Activated T-helper 1 cell treated with Interleukin-2 at 50 U/mL for 16 hours (primary cell): ENCODE results near the gene MDN1.
"Not testable (repeated sequence)": the region's sequence is repeated elsewhere in the genome, so short reads cannot be mapped to it uniquely, and the experiment has no call there.

ENCODE experiments used
- DNase-seq: peaks from one replicate; pipeline ENCODE4 v3.0.0-alpha.2; 2020; ENCODE audit warnings: low read depth

MDN1 gene

GRCh38 chr6:89644864-89645263 is 174.7 kb downstream of the MDN1 start:
- DNase-seq = no peak

GRCh38 chr6:89643406-89643805 is 176.2 kb downstream of the MDN1 start:
- no peak for DNase-seq

- DNase-seq = no peak
Observed at GRCh38 chr6:89642956-89643355, 176.6 kb downstream of the MDN1 start.

DNA sequence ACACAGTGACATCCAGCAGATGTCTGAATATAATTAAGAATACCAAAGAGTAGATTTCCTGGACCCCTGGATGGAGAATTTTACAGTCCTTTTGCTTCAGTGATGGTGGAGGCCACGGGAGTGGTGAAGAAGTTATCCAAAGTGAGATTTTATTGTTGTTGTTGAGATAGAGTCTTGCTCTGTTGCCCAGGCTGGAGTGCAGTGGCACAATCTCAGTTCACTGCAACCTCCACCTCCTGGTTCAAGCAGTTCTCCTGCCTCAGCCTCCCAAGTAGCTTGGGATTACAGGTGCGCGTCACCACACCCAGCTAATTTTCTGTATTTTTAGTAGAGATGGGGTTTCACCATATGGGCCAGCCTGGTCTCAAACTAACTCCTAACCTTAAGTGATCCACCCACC is 178.0 kb downstream of the MDN1 start:
- DNase-seq = not testable (repeated sequence)

DNA sequence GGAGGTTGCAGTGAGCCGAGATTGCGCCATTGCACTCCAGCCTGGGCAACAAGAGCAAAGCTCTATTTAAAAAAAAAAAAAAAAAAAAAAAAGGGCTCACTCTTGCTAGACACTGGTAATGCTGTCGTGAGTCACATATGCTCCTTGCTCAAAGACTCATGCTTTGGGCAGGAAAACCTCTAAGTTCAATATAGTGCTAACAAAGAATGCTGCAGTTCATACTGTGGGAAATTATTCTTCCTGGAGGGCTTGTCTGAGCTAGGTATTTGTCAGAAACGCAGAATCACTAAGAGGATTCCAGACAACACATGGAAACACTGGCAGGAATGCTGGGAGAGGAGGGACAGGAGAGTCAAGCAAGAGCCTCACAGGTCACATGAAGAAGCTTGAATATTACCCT is 178.8 kb downstream of the MDN1 start:
- no peak for DNase-seq

DNA sequence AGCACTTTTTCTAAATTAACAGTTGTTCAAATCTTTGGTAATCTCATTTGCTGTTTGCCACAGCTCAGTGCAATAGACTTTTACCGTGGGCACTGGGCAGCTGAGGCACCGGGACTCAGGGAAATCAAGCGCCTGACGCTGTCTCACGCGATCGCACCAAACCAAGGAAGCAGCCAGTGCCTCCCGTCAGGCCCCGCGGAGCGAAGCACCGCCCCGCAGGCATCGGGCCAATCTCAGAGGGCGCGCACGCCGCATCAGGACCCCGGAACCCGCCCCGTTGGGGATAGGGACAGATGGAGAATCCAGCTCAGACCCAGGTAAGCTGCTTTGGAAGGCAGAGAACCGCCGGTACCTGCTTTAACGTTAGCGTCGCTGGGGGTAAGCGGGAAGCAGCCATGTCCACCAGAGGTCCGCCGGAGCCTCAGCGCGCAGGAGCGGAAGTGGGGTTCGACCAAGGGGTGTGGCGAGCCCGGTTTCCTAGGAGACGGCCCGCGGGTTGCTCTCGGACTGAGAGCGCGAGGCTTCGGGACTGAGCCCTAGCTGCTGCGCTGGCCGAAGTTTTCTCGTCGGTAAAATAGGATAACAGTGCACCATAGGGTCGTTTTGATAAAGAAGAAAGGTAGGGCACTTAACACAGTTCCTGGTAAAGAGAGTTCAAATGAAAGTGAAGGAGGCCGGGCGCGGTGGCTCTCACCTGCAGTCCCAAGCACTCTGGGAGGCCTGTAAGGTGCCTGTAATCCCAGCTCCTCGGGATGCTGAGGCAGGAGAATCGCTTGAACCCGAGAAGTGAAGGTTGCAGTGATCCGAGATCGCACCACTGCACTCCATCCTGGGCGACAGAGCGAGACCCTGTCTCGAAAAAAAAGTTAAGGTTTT is 181.0 kb downstream of the MDN1 start, which contains the start of gene LYRM2:
Gene LYRM2 (minus strand): TSS at position 428 of the 876 bp plus-strand sequence. CDS start 31 bp downstream, at position 397.
- peak; percentile 81 for DNase-seq

DNA sequence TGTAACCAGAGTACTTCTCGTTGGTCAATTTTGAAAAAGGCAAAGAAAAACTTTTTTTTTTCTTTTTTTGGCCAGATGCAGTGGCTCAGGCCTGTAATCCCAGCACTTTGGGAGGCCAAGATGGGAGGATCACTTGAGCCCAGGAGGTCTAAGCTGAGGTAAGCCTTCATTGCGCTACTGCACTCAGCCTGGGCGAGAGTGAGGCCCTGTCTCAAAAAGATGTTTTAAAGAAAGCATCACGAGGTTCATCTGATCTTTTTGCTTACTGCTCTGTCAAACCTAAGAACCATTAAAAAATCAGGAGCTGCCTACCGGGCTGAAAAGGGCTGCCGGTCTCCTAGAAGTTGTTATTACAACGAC is 181.7 kb downstream of the MDN1 start:
- DNase-seq = no peak

DNA sequence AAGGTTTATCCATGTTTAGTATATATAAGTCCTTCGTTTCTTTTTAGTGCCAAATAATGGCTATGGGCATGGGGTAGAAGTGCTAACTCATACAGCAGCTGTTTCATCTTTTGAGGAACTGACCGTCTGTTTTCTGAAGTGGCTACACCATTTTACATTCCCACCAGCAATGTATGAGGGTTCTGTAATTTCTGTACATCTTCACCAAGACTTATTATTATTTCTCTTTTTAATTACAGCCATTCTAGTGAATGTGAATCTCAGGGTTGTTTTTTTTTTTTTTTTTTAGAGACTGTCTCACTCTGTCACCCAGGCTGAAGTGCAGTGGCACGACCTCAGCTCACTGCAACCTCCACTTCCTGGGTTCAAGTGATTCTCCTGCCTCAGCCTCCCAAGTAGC is 183.2 kb downstream of the MDN1 start:
- DNase-seq = not testable (repeated sequence)

DNA sequence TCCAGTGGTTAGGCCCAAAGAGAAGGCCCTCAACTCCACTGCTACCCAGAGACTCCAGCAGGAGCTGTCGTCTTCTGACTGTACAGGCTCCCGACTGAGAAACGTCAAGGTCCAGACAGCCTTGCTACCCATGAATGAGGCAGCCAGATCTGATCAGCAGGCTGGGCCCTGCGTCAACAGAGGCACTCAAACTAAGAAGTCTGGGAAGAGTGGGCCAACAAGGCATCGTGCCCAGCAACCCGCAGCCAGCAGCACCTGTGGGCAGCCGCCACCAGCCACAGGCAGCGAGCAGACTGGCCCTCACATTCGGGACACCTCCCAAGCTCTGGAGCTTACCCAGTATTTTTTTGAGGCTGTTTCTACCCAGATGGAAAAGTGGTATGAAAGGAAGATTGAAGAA is 189.1 kb downstream of the MDN1 start:
- DNase-seq = no peak

DNA sequence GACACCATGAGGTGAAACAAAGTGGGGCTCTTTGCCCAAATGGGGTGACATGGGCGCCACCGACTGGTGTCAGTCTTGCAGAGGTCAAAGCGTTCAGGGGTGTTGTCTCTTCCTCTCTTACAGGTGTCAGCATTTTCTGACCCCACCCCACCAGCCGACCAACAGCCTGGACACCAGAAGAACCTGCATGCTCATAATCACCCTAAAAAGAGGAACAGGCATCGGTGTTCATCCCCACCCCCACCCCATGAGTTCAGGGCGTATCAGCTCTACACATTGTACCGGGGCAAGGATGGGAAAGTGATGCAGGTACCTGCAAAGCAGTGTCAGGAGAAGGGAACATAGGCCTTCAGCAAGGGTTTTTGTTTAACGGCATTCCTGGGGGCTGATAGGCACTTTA is 195.8 kb downstream of the MDN1 start:
- no peak for DNase-seq

GRCh38 chr6:89619567-89619966 is 200.0 kb downstream of the MDN1 start:
- no peak for DNase-seq

DNA sequence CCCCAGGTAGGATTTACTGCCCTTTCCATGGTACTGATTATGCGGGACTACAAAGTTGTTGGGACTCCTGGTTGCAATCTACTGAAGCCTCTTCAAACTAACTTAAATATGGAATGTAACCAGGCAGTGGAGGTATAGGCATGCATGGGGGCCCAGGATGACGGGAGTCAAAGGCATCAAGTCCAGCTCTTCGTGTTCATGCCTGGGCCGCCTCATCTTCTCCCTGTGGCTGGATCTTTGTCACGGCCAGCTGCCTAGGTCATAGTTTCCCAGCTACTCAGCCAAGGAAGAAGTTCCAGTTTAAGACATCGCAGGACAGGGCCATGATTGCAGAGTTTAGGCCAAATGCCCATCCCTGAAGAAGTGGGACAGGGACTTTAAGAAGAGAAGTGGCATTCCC is 201.6 kb downstream of the MDN1 start:
- no peak for DNase-seq

GRCh38 chr6:89616531-89616930 is 203.1 kb downstream of the MDN1 start:
- DNase-seq = no peak

DNA sequence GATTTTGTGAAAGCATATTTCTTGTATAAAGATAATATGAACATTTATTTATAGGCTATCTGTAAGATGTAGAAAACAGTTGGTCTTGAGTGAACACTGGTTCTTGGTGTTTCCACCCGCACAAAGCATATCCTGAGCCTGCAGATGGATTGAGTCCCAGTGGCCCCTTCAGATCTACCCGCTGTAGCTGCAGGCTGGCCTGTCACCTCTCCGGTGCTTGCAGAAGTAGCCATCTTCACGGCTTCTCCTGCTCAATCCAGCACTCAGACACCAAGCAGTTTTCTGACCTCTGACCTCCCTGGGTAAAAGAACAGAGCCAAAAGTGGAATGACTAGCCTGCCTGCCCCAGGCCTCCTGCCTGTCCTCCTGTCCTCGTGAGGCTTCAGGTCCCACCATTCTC is 203.7 kb downstream of the MDN1 start:
- DNase-seq = no peak

DNA sequence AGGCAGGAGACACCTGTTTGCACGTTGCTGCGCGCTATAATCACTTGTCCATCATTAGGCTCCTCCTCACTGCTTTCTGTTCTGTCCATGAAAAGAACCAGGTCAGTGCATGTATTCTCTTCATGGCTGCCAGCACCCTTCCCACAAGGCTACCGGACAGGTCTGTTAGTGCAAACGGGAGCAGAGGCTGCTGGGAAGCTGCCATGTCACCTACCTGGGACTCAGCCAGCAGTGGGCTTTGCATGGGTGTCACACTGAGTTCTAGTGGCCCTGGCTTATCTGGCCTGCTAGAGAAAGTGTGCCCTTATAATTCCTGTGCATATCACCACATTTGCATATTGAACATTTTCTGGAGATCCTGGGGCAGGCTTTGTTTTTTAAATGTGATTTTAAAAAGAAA is 205.8 kb downstream of the MDN1 start:
- no peak for DNase-seq

- DNase-seq = no peak
Observed at GRCh38 chr6:89612121-89612520, 207.5 kb downstream of the MDN1 start.

- DNase-seq = no peak
Observed at GRCh38 chr6:89611666-89612065, 207.9 kb downstream of the MDN1 start.

- peak; percentile 60 for DNase-seq
Observed at GRCh38 chr6:89610149-89610642, 209.4 kb downstream of the MDN1 start.

GRCh38 chr6:89605861-89606260 is 213.7 kb downstream of the MDN1 start:
- no peak for DNase-seq

DNA sequence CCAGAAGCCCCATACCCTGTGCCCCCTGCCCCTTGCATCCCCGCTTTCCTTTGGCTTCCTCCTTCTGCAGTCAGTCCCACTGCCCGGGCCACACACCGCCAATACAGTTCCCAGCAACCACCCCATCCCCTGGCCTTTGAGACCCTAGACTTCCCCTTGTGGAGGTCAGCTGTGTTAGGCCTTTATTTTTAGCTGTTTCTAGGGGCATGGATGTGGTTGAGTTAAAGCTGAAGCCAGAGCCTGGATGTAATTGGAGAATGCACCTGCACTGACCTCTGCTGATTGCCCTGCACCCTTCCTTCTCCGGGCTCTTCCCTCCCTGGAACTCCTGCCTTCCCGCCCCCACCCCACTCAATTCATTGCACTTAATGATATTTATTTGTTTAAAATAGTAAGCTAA is 214.9 kb downstream of the MDN1 start:
- DNase-seq = no peak

- DNase-seq = no peak
Observed at GRCh38 chr6:89602166-89602565, 217.4 kb downstream of the MDN1 start.

DNA sequence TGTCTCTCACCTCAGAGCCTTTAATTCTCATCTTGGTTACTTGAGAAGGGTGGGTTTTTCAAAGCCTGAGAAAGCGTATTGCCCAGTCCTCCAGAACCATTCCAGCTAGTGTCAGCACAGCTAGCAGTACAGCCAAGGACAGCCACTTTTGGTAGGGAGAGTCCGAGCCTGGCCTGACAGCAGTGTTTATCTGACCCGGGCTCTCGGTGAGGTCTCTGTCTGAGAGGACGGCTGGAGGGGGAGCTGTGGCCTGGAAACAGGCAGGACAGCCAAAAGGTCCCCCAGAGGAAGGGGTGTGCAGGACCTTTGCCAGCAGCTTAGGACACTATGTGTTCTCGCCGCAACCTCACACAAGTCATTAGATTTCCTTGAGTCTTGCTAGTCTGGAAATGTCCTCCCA is 219.9 kb downstream of the MDN1 start:
- no peak for DNase-seq

DNA sequence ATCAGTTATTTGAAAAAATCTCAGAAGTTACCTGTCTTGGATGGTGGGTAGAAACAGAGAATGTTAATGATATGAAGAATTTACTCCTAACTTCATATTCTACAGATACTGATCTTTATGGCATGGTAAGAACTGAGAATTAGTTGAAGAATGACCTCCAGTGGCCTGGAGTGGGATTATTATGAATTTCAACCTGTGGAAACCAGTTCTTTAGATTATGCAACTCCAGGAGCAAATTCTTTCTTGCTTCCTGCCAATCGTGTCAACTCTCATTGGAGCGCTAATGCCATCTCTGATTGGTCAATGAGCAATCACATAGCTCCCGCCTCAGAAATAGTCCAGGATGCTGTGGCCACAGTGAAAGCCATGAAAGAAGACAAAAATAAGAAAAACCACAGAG is 221.6 kb downstream of the MDN1 start:
- DNase-seq = no peak

DNA sequence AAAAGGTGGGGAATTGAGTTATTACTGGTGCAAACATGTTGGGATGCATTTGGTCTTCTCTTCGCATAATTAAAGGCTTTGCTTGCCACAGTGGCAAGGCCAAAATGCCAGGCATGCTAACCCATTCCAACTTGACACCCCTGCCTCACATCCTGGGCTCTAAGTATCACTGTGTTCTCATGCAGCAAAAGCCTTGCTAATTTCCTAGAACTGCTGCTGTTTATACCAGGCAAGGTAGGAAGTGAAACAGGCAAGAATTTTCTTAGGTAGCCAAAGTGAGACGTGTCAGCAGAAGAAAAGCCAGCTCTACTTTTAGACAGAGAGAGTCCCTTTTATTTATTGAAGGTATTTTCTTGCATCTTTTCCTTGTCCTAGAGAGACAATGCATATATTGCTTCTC is 222.2 kb downstream of the MDN1 start:
- DNase-seq = no peak
